ENCODE data around the gene NFATC1. TPM values are rescaled to one million over a fixed set of nuclear protein-coding genes. Genes with fewer than 3 reads are reported as not detected.
A peak's percentile ranks its signal among the peaks of the same experiment; 100 is the strongest.

NFATC1 gene
- total and polyA plus RNA-seq, 7 experiments from 2014 or later = 27.1 to 87.2 (median 53.4) TPM

- H3K27me3 Mint-ChIP-seq = no peaks in the 10 kb centered on the region
- no peak overlapping the region for H3K27ac ChIP-seq (ENCODE audit: low read depth, low read length)
- intact Hi-C loops (cut with micrococcal nuclease) = no loop called here
- H3K9me3 Mint-ChIP-seq = no peaks in the 10 kb centered on the region
- H3K27me3 ChIP-seq (ENCODE audit: control insufficient read depth in 2 of 2, insufficient read depth in 2 of 2, low read length in 2 of 2) = no peaks in the 10 kb centered on the region
- no peaks in the 10 kb centered on the region for H3K9me3 ChIP-seq (ENCODE audit: control insufficient read depth in 2 of 3, low read length in 3 of 3)
- ChIA-PET CTCF (interaction anchor here (0.6 to 0.9 kb wide), 3 partner anchors 23 to 107 kb away, joined by 3 to 4 read pairs (median 3); no protein-coding TSS in a partner anchor), POLR2A (no interaction called here)
- peak overlapping the region in 6 of 9 donors; percentile 44 to 87 (median 72) for H3K27ac Mint-ChIP-seq
- ATAC-seq (no peak), DNase-seq (no peak)
- H3K4me1 Mint-ChIP-seq = peaks cover 2 to 26% (median 8%) of the 10 kb centered on the region in 7 donors
- H3K4me3 Mint-ChIP-seq = no peak overlapping the region
- H3K36me3 Mint-ChIP-seq = peaks cover 0 to 31% (median 3%) of the 10 kb centered on the region in 5 donors
- no peak overlapping the region for H3K4me3 ChIP-seq (ENCODE audit: low read length)
- peaks cover 0 to 89% (median 17%) of the 10 kb centered on the region in 3 experiments for H3K36me3 ChIP-seq (ENCODE audit: control insufficient read depth in 2 of 3, insufficient read depth in 3 of 3, low read length in 3 of 3)
- H3K4me1 ChIP-seq (ENCODE audit: control insufficient read depth in 2 of 2, insufficient read depth in 2 of 2, low read length in 2 of 2) = no peaks in the 10 kb centered on the region
Measured at GRCh38 chr18:79468119-79468789, 72.5 kb downstream of the NFATC1 start.

- no peaks in the 10 kb centered on the region for H3K4me1 ChIP-seq (ENCODE audit: control insufficient read depth in 2 of 2, insufficient read depth in 2 of 2, low read length in 2 of 2)
- Mint-ChIP-seq H3K4me1 (peaks cover 2 to 26% (median 8%) of the 10 kb centered on the region in 7 donors), H3K27ac (peak overlapping the region in 1 of 9 donors; percentile 59), H3K36me3 (peaks cover 0 to 33% (median 3%) of the 10 kb centered on the region in 5 donors), H3K27me3 (no peaks in the 10 kb centered on the region), H3K4me3 (no peak overlapping the region), H3K9me3 (no peaks in the 10 kb centered on the region)
- DNase-seq = no peak
- no peak overlapping the region for H3K27ac ChIP-seq (ENCODE audit: low read depth, low read length)
- intact Hi-C loops (cut with micrococcal nuclease) = no loop called here
- ATAC-seq = no peak
- ChIA-PET POLR2A (no interaction called here), CTCF (no interaction called here)
- H3K9me3 ChIP-seq (ENCODE audit: control insufficient read depth in 2 of 3, low read length in 3 of 3) = no peaks in the 10 kb centered on the region
- H3K27me3 ChIP-seq (ENCODE audit: control insufficient read depth in 2 of 2, insufficient read depth in 2 of 2, low read length in 2 of 2) = no peaks in the 10 kb centered on the region
- no peak overlapping the region for H3K4me3 ChIP-seq (ENCODE audit: low read length)
- peaks cover 0 to 82% (median 17%) of the 10 kb centered on the region in 3 experiments for H3K36me3 ChIP-seq (ENCODE audit: control insufficient read depth in 2 of 3, insufficient read depth in 3 of 3, low read length in 3 of 3)
Measured at GRCh38 chr18:79469309-79469708, 73.6 kb downstream of the NFATC1 start.

DNA sequence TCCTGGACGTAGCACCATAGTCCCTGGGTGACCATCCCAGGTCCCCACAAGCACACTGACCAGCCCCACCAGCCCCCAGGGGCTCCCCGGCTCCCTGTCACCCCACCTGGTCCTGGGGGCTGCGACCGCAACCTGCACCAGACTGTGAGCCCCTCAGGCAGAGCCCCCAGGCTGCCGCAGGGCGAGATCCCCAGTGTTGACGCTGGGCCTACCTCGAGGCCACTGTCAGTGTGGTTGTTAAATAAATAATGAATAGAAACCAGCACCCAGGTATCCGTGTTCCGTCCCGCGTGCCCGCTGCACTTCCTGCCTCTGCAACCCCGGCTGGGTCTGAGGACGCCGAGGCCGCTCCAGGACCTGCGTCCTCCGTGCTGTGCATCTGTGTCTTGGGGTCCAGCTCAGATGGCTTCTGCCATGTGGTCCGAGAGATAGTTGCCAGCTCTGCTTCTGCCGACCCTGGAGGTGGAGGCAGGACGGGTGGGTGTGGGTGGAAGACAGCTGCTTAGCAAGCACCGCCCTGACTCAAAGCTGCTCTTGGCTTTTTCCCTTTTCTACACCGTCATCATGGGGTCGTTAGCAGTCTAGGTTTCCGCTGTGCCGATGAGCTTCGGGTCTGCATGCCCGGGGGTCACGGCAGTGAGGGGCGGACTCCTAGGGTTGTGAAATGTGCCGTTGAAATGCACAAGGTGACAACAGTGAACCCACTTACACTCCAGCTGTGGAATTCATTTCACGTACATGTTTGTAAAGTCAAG, 74.2 kb downstream of the NFATC1 start:
- intact Hi-C loops (cut with micrococcal nuclease) = no loop called here
- peak overlapping the region in 4 of 9 donors; percentile 19 to 81 (median 59) for H3K27ac Mint-ChIP-seq

DNA sequence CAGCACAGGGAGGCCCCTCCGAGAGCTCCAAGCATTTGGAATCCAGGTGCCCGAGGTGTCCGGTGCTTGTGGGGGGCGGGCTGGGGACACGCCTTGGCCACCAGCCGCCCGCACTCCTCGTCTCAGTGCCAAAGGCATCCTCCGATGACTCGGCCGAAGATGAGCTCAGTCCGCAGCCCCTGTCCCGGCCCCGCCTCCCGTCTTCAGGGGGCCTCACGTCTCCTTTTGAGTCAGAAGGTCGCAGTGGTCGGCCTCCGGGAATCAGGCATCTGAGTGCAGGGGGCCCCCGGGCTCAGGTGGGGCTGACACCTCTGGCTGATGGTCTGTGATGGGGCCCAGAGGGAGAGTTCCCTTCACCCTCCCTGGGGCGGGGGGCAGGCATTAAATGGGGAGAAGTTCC, 74.8 kb downstream of the NFATC1 start:
- DNase-seq (no peak), ATAC-seq (no peak)
- H3K27me3 Mint-ChIP-seq = no peaks in the 10 kb centered on the region
- no peak overlapping the region for H3K4me3 ChIP-seq (ENCODE audit: low read length)
- H3K36me3 Mint-ChIP-seq = peaks cover 0 to 26% (median 3%) of the 10 kb centered on the region in 5 donors
- H3K36me3 ChIP-seq (ENCODE audit: control insufficient read depth in 2 of 3, insufficient read depth in 3 of 3, low read length in 3 of 3) = peaks cover 0 to 79% (median 17%) of the 10 kb centered on the region in 3 experiments
- H3K9me3 Mint-ChIP-seq = no peaks in the 10 kb centered on the region
- no peak overlapping the region for H3K27ac ChIP-seq (ENCODE audit: low read depth, low read length)
- intact Hi-C loops (cut with micrococcal nuclease) = no loop called here
- no peaks in the 10 kb centered on the region for H3K9me3 ChIP-seq (ENCODE audit: control insufficient read depth in 2 of 3, low read length in 3 of 3)
- no peak overlapping the region for H3K4me3 Mint-ChIP-seq
- ChIA-PET CTCF (no interaction called here), POLR2A (no interaction called here)
- H3K27ac Mint-ChIP-seq = peak overlapping the region in 3 of 9 donors; percentile 56 to 59 (median 56)
- H3K4me1 ChIP-seq (ENCODE audit: control insufficient read depth in 2 of 2, insufficient read depth in 2 of 2, low read length in 2 of 2) = no peaks in the 10 kb centered on the region
- no peaks in the 10 kb centered on the region for H3K27me3 ChIP-seq (ENCODE audit: control insufficient read depth in 2 of 2, insufficient read depth in 2 of 2, low read length in 2 of 2)
- peaks cover under 1 to 19% (median 5%) of the 10 kb centered on the region in 7 donors for H3K4me1 Mint-ChIP-seq

More for the DNA sequence above, 74.2 kb downstream of the NFATC1 start:
- peaks cover 2 to 25% (median 7%) of the 10 kb centered on the region in 7 donors for H3K4me1 Mint-ChIP-seq
- H3K36me3 Mint-ChIP-seq = peaks cover 0 to 32% (median 3%) of the 10 kb centered on the region in 5 donors
- H3K9me3 Mint-ChIP-seq = no peaks in the 10 kb centered on the region
- no peak for ATAC-seq
- no peaks in the 10 kb centered on the region for H3K27me3 Mint-ChIP-seq
- no peaks in the 10 kb centered on the region for H3K4me1 ChIP-seq (ENCODE audit: control insufficient read depth in 2 of 2, insufficient read depth in 2 of 2, low read length in 2 of 2)
- no peak overlapping the region for H3K4me3 ChIP-seq (ENCODE audit: low read length)
- no peaks in the 10 kb centered on the region for H3K27me3 ChIP-seq (ENCODE audit: control insufficient read depth in 2 of 2, insufficient read depth in 2 of 2, low read length in 2 of 2)
- no peaks in the 10 kb centered on the region for H3K9me3 ChIP-seq (ENCODE audit: control insufficient read depth in 2 of 3, low read length in 3 of 3)
- ChIA-PET POLR2A (no interaction called here), CTCF (no interaction called here)
- H3K4me3 Mint-ChIP-seq = no peak overlapping the region
- DNase-seq = no peak
- no peak overlapping the region for H3K27ac ChIP-seq (ENCODE audit: low read depth, low read length)
- H3K36me3 ChIP-seq (ENCODE audit: control insufficient read depth in 2 of 3, insufficient read depth in 3 of 3, low read length in 3 of 3) = peaks cover 0 to 79% (median 17%) of the 10 kb centered on the region in 3 experiments

DNA sequence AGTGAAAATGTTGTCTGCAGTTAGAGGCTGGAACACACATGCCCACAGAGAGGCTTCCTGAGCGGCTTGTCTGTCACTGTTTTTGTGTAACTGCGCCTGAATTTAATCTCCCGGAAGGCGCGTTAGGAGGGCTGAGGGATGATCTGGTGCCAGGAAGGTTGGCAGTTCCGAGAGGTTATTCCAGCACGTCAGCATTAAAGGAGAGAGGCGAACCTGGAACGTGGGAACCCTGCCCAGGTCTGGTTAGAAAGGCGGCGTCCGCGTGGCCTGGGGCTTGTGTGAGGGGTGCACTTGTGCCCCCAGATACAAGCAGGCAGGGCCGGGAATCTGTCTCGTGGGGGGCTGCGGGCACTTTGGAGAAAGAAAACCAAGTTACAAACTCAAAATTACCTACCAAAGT, 75.3 kb downstream of the NFATC1 start:
- Mint-ChIP-seq H3K4me1 (peaks cover 0 to 16% (median 5%) of the 10 kb centered on the region in 7 donors), H3K27me3 (no peaks in the 10 kb centered on the region), H3K27ac (peak overlapping the region in 5 of 9 donors; percentile 18 to 81 (median 56)), H3K9me3 (no peaks in the 10 kb centered on the region), H3K36me3 (peaks cover 0 to 25% (median 3%) of the 10 kb centered on the region in 5 donors), H3K4me3 (no peak overlapping the region)
- intact Hi-C loops (cut with micrococcal nuclease) = no loop called here
- DNase-seq = no peak
- Histone ChIP-seq H3K4me1 (ENCODE audit: control insufficient read depth in 2 of 2, insufficient read depth in 2 of 2, low read length in 2 of 2) (no peaks in the 10 kb centered on the region), H3K4me3 (ENCODE audit: low read length) (no peak overlapping the region), H3K36me3 (ENCODE audit: control insufficient read depth in 2 of 3, insufficient read depth in 3 of 3, low read length in 3 of 3) (peaks cover 0 to 81% (median 17%) of the 10 kb centered on the region in 3 experiments), H3K27me3 (ENCODE audit: control insufficient read depth in 2 of 2, insufficient read depth in 2 of 2, low read length in 2 of 2) (no peaks in the 10 kb centered on the region), H3K27ac (ENCODE audit: low read depth, low read length) (no peak overlapping the region), H3K9me3 (ENCODE audit: control insufficient read depth in 2 of 3, low read length in 3 of 3) (no peaks in the 10 kb centered on the region)
- POLR2A ChIA-PET = no interaction called here
- no peak for ATAC-seq
- CTCF ChIA-PET = interaction anchor here (1.2 kb wide), 1 partner anchor 68 kb away, joined by 6 read pairs; no protein-coding TSS in a partner anchor

GRCh38 chr18:79471597-79471996, 75.9 kb downstream of the NFATC1 start:
- ATAC-seq (no peak), DNase-seq (no peak)
- Histone ChIP-seq H3K9me3 (ENCODE audit: control insufficient read depth in 2 of 3, low read length in 3 of 3) (no peaks in the 10 kb centered on the region), H3K27me3 (ENCODE audit: control insufficient read depth in 2 of 2, insufficient read depth in 2 of 2, low read length in 2 of 2) (no peaks in the 10 kb centered on the region), H3K4me1 (ENCODE audit: control insufficient read depth in 2 of 2, insufficient read depth in 2 of 2, low read length in 2 of 2) (no peaks in the 10 kb centered on the region), H3K27ac (ENCODE audit: low read depth, low read length) (peak overlapping the region; percentile 7), H3K4me3 (ENCODE audit: low read length) (no peak overlapping the region), H3K36me3 (ENCODE audit: control insufficient read depth in 2 of 3, insufficient read depth in 3 of 3, low read length in 3 of 3) (peaks cover 0 to 81% (median 17%) of the 10 kb centered on the region in 3 experiments)
- peaks cover 0 to 10% (median 5%) of the 10 kb centered on the region in 7 donors for H3K4me1 Mint-ChIP-seq
- intact Hi-C loops (cut with micrococcal nuclease) = no loop called here
- H3K9me3 Mint-ChIP-seq = no peaks in the 10 kb centered on the region
- H3K36me3 Mint-ChIP-seq = peaks cover 0 to 28% (median 6%) of the 10 kb centered on the region in 5 donors
- H3K27ac Mint-ChIP-seq = peak overlapping the region in 3 of 9 donors; percentile 36 to 73 (median 36)
- no peaks in the 10 kb centered on the region for H3K27me3 Mint-ChIP-seq
- CTCF ChIA-PET = interaction anchor here (1.2 kb wide), 1 partner anchor 69 kb away, joined by 6 read pairs; no protein-coding TSS in a partner anchor
- no peak overlapping the region for H3K4me3 Mint-ChIP-seq
- POLR2A ChIA-PET = no interaction called here
